ENCODE results near the gene IKZF1.

The IKZF1 gene

DNA sequence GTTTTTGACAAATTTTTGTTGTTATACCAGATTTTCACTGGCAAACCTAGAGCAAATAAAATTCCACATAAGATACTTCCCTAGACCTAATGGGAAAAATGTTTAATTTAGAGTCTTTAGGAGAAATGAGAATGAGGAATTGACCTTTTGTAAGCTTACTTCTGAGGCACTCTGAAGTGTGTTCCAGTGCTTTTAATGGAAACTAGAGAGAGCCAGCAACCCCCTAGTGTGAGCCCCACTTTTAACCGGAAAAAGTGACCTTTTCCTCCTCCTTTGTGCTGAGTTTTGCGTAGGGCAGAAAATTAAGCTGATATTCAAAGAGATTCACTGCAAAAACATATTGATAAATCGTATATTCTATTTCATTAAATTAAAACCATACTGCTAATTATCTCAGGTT lies 5.2 kb downstream of the IKZF1 start:
- no peak for DNase-seq

DNA sequence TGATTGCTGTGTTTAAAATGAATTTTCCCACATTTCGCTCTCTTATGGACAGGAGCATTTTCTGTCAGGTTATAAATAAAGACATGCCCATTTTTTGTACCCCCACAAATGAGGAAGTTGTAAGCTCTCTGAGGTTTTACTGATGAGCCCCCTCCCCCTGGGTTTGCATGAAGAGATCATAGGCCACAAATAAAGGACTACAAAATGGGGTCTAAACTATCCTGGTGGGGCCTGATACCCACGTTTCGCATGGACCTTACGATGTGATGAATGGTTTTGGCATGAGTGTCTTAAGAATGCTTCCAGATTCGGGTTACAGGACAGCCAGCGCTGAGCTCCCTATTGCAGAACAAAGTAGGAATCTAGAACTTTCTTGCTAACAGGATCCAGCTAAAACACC lies 5.8 kb downstream of the IKZF1 start:
- no peak for DNase-seq

DNA sequence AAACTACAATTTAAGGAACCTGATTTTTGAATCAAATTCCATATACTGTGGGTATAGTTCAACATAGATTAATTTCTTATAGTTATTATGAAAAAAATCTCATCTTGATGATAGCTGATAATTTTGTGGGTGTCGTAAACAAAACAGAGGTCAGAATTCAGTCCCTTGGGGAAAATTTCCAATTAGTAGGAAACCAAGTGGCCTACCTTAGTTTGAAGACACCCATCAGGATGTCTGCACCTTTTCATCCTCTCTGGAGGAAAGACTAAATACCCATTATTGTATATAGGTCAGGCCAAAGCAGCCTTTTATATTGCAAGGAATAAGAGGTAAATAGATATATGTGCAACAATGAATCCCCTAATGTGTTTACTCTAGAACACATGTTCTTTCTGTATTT lies 6.4 kb downstream of the IKZF1 start:
- DNase-seq, result no peak

DNA sequence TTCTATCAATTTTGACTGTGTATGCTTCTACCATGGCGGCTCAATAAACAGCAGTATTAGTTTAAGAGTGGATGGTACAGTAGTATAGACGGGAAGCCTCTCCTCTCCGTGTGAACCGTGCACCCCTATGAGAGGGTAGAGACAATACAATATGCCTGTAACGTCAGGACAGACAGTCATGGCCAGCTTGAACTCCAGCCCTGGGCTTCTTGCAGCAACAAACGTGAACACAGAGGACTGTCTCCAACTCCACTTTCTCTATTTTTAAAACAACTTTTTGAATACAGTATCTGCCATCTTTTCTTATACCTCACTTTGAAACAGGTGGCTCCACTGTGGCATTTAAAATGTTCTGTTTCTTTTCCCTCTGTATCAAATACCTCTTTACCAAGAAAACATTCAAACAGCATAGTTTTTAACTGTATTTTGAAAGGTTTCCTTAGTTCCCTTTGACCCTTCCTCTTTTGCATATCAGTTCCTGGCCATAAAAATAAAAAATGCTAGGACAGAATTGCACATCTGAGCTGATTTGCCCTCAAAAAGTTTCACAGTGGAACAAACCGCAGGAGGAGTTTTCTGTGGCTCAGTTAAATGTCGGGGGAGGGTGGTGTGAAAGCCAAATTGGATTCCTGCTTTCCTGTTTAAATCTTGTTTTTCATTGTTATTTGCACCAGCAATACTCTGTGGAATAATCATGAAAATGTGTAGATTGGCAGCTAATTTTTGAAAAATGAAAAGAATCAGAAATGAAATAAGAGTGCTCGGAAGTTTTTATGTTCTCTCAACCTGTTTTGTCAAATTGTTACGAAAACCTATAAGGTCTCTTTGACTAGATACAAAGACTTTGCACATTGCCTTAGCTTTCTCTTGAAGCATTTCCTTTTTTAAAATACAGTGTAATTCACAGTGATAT lies 8.0 kb downstream of the IKZF1 start:
- no peak for DNase-seq

DNA sequence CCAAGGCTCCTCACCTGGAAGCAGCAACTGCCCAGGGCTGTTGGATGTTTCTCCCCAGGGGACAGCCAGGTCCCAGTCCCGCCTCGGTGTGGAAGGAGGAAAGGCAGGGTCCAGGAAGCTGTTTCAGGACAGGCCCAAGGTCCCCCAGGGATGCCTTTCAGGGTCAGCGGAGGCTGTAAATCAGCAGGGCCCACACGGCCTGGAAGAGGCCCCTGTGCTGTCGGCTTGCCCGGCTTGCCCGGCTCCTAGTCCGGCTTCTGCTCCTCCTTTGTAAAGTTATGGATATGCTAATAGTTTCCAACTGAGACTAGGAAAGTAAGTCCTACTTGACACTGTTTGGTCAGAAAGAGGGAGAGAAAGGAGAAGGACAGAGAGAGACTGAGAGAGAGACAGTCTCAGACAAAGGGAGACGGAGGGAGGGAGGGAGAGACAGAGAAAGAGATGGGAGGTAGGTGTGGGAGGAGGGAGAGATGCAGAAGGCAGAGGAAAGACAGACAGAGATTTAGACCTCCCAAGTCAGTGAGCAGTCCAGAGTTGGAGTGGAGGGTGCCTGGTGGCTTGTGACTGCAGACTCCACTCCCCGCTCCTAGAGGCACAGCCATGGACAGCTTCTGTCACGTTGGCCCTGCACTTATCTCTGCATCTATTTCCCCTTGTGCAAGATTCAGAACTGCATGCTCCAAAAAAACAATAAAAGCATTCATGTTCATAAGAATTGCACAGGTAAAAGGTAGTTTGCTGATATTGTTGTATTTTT lies 10.5 kb downstream of the IKZF1 start:
- DNase-seq, result no peak

- DNase-seq, result no peak
Observed at GRCh38 chr7:50315739-50316671, 11.5 kb downstream of the IKZF1 start.

GRCh38 chr7:50317221-50317678 lies 12.7 kb downstream of the IKZF1 start:
- no peak for DNase-seq

GRCh38 chr7:50317697-50318669 lies 13.5 kb downstream of the IKZF1 start:
- DNase-seq, result peak; percentile 60

DNA sequence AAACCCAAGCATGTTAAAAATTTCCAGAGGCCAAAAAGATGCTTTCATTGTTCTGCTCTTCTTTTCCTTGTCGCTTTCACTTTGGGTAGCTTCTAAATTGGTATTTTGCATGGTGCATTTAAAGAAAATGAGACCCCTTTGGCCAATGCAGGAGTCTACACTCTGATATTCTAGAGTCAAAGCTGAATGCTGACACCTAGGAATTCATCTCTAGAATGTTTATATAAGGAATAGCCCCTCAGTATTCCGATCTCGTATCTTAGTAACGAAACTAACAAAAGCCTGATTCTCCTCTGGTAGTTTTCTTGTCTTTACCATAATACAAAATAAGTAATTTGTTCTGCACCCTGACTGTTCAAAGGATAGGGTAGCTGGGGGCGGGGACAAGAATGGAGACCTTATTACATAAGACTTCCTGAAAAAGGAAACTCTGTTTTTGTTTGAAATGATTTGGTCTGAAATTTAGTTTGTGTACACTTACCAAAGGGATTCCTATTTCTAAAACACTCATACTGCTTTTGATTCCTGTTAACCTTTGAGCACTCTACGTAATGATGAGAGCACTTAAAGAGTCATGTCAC lies 17.1 kb downstream of the IKZF1 start:
- peak; percentile 56 for DNase-seq

DNA sequence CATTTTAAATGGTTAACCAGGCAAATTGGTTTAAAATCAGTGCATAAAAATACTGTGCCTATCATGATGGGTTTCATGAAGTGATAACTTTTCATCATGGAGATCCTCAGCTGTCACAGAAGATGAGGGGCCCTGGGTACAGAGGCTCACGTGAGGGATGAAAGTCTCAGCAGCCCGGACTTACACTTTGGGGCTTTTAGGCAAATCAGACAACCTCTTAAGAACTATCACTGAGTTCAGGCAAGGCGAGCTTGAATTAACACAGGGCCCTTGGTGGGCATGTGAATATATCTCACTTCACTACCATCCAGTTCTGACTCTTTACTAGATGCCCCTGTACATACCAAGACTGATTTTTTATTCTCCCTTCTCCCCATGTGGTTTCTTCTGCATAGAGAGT lies 19.6 kb downstream of the IKZF1 start:
- DNase-seq, result no peak

GRCh38 chr7:50327443-50327842 lies 22.9 kb downstream of the IKZF1 start:
- DNase-seq, result no peak

GRCh38 chr7:50329775-50330174 lies 25.3 kb downstream of the IKZF1 start:
- DNase-seq, result peak; percentile 32

DNA sequence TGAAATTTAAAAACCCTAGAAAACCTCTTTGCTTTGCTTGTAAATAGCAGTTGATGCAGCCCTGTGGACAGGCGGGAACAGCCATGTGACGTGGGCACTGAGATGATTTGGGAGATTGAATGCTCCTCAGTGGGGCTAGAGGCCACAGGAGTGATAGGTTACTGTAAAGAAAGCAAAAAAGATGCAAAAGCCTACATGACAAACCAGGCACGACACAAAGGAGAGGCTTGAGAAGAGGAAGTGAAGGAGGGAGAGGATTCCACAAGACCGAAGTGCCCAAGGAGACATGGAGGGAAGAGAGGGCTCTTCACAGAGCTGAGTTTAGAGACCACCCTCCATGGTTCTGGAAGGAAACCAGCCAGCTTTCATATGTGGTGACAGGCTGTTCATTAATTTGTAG lies 25.7 kb downstream of the IKZF1 start:
- DNase-seq, result no peak

- no peak for DNase-seq
Observed at GRCh38 chr7:50330696-50331095, 26.2 kb downstream of the IKZF1 start.

GRCh38 chr7:50331564-50332208 lies 27.2 kb downstream of the IKZF1 start:
- no peak for DNase-seq

DNA sequence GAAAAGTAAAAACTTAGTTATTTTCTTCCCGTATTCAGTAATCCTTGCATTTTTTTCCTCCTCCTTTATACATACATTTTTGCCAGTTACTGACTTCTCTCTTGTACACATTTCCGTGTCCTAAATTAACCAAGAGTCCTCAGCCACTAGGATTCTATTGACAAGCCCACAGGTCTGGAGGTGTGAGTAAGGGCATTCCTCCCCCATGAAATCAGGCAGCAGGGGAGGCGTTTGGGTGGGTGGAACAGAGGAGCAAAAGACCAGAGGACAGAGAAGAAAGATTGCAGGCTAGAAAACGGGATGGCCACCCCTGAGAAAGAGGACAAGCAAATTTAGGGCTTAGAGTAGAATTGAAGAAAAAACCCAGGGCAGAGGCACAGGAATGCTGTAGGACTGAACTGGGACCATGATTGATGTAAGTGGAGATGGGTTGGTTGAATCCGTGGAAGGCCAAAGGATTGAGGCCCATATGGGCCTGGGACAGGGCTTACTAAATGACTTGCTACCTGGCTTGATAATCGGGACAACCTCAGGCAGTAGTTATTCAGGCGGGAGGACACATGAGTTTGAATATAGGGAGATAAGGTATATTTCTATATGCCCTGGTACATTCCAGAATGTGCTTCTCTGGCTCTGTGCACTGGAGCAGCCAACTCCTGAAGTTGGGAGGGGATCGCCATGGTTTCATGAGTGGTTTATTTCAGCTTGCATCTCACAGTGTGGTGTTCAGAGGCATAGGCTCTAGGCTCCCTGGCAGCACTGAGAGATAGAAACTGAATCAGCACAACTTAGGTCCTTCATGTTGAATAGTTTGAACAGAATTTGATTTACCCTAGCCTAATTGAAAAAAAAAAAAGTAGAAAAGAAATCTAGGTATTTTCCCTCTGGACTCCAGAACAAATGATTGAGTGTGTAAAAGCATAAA lies 28.0 kb downstream of the IKZF1 start:
- DNase-seq, result no peak

GRCh38 chr7:50333221-50333651 lies 28.7 kb downstream of the IKZF1 start:
- DNase-seq, result no peak

DNA sequence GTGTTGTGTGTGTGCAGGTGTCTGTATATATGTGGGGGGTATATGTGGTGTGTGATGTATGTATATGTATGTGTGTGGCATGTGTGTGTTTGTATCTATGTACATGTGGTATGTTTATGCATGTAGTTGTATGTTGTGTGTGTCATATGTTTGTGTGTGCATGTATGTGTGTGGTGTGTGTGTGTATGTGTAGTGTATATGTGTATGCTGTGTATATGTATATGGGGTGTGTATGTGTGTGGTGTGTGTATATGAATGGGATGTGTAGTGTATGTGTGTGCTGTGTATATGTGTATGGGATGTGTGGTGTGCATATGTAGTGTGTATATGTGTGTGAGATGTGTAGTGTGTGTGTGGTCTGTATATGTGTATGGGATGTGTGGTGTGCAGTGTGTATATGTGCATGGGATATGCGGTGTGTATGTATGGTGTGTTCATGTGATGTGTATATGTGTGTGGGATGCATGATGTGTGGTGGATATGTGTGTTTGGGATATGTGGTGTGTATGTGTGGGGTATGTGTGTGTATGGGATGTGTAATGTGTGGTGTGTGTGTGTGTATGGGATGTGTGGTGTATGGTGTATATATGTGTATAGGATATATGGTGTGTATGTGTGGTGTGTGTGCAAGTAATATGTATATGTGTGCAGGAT lies 30.0 kb downstream of the IKZF1 start:
- DNase-seq, result no peak

- no peak for DNase-seq
Observed at GRCh38 chr7:50335230-50335794, 30.8 kb downstream of the IKZF1 start.

Measured in activated T-cell treated with anti-CD3 and anti-CD28 coated beads, Interleukin-2, amount 50 U/mL, for 1 hour (primary cell).